ENCODE measurements around the gene TMEM132D.
A peak's percentile ranks its signal among the peaks of the same experiment; 100 is the strongest.
"Not testable (repeated sequence)": the region's sequence is repeated elsewhere in the genome, so short reads cannot be mapped to it uniquely, and the experiment has no call there.

Gene TMEM132D

GRCh38 chr12:129903956-129904829, at the start of gene TMEM132D:
Gene TMEM132D, minus strand, starts transcription at chr12:129904025.
- DNase-seq: no peak

- DNase-seq: no peak
Measured at GRCh38 chr12:129949651-129950050, 45.8 kb upstream of the TMEM132D start.

GRCh38 chr12:129941618-129942017, 37.8 kb upstream of the TMEM132D start:
- DNase-seq: no peak

GRCh38 chr12:129938089-129938488, 34.3 kb upstream of the TMEM132D start:
- no peak for DNase-seq

- peak; percentile 11 for DNase-seq
Measured at GRCh38 chr12:129937426-129937825, 33.6 kb upstream of the TMEM132D start.

GRCh38 chr12:129928643-129929042, 24.8 kb upstream of the TMEM132D start:
- no peak for DNase-seq

- no peak for DNase-seq
Measured at GRCh38 chr12:129927316-129927900, 23.6 kb upstream of the TMEM132D start.

GRCh38 chr12:129911428-129912049, 7.7 kb upstream of the TMEM132D start:
- peak; percentile 72 for DNase-seq

GRCh38 chr12:129909051-129910020, 5.5 kb upstream of the TMEM132D start:
- no peak for DNase-seq

- DNase-seq: no peak
Measured at GRCh38 chr12:129903092-129903945, 506 bp downstream of the TMEM132D start.

- no peak for DNase-seq
Measured at GRCh38 chr12:129902371-129903091, 1.3 kb downstream of the TMEM132D start.

- DNase-seq: no peak
Measured at GRCh38 chr12:129901254-129901653, 2.6 kb downstream of the TMEM132D start.

- no peak for DNase-seq
Measured at GRCh38 chr12:129900306-129900705, 3.5 kb downstream of the TMEM132D start.

GRCh38 chr12:129899045-129899444, 4.8 kb downstream of the TMEM132D start:
- not testable (repeated sequence) for DNase-seq

- DNase-seq: no peak
Measured at GRCh38 chr12:129893691-129894090, 10.1 kb downstream of the TMEM132D start.

- peak; percentile 96 for DNase-seq
Measured at GRCh38 chr12:129887101-129887500, 16.7 kb downstream of the TMEM132D start.

- no peak for DNase-seq
Measured at GRCh38 chr12:129886541-129886940, 17.3 kb downstream of the TMEM132D start.

GRCh38 chr12:129885287-129885686, 18.5 kb downstream of the TMEM132D start:
- no peak for DNase-seq

- no peak for DNase-seq
Measured at GRCh38 chr12:129877411-129877810, 26.4 kb downstream of the TMEM132D start.

- DNase-seq: no peak
Measured at GRCh38 chr12:129873833-129874208, 30.0 kb downstream of the TMEM132D start.
